GM19324 (cell line): ENCODE measurements around the gene TTLL5.
"Not testable (repeated sequence)": the region's sequence is repeated elsewhere in the genome, so short reads cannot be mapped to it uniquely, and the experiment has no call there.

Experiments
- ATAC-seq: cut with Tn5 transposase; IDR thresholded peaks from one replicate; pipeline ENCODE4 v1.9.1; 2021; ENCODE audit warnings: mild to moderate bottlenecking, moderate library complexity; ENCODE audit not compliant: unreplicated experiment, low FRiP score

TTLL5 gene

DNA sequence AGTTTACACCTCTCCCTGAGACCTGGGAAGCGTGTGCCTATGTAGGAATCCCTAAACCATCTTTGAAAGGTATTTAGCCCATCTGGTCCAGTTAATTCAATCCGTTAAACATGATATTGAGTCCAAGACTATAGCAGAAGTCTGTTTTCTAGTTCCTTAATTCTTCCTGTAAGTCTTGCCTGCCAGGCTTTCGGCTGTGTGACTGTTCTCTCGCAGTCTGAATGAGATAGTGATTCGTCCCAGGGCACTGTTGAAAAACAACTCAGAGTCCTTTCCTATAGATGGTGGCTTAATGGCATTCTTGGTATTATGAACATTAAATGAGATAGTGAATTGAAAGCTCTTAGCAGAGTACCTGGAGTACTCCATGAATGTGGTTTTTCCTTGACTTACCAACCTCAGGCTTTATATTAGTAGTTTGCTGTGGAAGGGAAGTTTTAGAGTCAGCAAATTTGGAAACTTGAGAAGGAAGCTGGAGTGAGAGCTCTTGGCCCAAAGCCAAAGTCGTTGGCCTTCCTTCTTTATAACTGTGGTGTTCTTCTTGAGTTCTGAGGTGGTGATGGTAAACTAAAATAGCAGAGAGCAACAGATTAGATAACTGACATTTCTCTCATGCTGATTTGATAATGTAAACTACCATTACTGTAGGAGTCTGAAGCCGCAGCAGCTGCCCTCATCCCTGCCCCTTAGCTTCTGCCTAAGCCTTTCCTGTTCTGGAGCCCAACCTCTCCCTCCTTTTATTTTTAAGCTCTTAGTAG, 244.3 kb downstream of the TTLL5 start:
- no peak for ATAC-seq

DNA sequence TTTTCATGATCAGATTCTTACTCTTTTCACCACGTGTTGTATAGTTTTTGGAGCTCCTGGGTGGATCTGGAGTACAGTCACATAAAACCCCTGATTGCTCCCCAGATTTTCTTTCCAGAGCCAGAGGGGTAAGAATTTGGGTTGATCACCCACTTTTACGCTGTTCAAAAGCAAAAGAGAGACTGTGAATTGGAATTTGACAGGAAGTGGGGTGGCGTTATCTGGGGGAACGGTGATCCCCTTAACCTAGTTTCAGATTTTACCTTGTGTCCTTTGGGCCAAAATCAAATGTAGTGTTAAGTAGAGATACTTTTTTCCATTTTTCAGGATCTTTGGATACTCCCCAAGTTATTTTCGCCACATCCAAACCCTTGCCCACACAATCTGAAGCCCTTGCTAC, 245.2 kb downstream of the TTLL5 start:
- ATAC-seq, result no peak

DNA sequence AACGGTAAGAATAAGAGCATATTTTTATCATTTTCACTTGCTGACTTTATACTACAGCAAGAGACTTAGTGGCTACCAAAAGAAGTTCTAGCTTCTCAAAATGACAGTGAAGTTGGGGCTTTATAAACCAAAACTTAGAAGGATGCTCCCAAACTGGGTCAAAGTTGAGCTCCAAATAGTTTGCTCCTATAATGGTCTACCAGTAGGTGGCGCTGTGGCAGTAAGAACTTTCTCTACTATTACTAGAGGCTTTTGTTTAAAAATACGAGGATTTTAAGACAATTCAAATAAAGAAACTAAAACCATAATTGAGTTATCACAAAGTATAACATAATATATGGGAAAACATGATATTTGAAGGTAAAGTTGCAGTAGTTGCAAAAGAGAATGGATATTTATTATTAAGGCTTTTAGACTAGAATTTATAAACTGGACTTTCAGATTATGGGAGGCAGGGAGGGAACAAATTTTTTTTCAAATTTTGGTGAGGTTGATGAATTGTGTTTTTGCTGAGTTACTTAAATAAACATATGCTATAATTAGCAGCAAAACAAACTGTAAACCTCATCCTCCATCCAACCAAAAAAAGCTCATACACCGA, 245.7 kb downstream of the TTLL5 start:
- no peak for ATAC-seq

DNA sequence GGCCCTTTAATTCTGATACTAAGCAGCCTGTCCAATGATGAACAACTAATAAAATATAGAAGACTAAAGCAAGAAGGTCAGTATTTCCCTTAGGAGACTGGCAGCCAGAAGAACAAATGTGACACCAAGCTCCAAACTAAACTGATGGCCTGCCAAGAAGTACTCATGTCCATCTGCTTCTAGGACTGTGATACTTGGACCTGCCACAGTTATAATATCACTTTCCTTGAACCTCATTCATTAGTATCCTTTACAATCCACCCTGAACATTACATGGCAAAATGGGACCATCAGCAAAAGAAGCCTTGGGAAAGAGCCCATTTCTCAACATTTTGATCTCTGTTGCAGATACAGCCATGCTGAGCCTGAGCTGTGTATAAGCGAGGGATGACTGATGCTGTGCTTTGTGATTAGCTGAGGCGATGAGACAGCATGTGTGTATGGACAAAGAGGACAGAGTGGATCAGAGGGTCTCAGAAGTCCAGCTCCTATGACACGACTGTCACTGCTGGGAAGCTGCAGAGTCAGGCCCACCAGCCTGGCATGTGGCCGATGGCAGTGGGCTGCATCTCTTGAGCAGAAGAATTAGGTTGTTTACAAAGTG, 246.8 kb downstream of the TTLL5 start:
- no peak for ATAC-seq

DNA sequence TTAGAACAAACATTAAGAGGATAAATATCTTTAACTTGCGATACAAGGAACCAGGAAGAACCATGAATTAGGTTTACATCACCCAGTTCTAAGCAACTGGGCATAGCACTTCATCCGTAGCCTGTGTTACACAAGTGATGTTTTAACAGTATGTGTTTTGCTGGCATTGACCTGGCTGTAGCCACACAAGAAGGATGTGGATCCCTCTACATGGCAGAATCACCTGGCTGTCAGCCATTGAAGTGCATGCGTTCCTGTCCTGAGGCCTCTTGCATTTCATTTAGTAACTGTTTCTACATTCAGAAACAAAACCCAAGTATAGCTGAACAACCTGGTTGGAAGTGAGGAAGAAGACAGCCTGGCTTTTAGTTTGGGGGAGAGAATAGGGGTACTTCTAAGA, 248.6 kb downstream of the TTLL5 start:
- ATAC-seq, result no peak

DNA sequence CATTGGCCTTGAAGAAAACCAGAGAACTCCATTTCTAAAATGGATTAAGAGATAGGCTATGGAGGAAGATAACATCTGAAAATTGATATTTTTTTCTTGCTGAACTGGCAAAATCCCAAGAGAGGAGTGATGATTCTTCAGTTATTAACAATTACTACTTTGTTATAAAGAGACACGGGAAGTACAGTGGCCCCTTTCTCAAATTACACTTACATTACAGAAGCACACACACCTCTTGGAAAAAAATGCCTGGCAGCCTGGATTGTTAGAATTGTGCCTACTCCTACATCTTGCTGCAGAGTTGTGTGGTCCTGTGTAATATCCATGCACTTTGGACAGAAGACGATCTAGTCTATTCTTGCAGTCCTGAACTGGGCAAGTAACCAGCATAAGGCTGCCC, 249.0 kb downstream of the TTLL5 start:
- ATAC-seq, result no peak

DNA sequence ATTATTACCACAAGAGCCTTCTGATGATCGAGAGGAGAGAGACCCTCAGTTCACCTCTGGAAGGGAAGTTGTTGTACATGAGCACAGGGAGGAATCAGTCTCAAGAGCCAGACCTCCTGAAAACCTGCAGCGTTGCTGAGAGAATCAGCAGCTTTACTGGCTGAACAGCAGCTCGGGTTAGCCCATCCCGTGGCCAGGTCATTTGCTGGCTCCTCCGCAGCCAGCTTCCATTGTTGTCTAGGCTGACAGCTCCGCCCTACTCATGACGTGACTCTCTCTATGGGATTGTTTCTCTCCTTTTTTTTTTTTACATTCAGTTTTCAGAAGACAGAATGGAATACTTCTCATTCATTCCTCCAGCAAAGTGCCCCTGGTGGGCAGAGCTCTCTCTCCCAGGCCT, 250.8 kb downstream of the TTLL5 start:
- ATAC-seq, result no peak

DNA sequence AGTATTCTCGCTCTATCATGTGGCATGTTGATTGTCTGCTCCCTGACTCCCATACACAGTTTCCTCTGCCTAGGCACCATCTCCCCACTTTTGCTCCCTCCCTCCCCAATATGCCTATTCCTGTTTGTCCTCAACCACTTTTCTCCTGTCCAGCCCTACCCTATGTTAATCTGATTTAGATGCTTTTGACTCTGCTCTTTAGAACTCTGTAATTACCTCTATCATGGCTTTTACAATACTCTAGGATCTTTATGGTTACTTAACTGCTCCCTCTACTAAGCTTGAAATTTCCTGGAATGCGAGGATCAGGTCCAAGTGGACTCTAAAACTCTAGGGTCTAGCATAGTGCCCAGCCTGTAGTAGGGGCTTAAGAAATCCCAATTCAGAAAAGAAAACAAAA, 252.1 kb downstream of the TTLL5 start:
- no peak for ATAC-seq

DNA sequence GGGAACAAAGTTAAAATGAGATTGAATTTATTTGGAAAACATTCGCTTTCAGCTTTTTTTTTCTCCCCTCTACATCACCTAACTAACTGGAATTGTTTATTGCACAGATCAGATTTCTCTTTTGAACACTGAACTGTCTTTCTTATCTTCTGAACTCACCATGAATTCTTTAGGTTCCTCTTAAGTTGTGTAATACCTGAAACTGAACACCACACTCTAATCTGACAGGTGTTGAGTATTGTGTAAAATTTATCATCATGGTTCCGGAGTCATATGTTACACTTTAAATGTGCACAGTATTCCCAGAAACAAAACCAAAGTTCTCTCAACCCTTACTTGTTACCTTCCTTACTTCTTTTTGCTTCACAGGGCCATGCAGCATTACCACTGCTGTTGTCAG, 254.0 kb downstream of the TTLL5 start:
- no peak for ATAC-seq

DNA sequence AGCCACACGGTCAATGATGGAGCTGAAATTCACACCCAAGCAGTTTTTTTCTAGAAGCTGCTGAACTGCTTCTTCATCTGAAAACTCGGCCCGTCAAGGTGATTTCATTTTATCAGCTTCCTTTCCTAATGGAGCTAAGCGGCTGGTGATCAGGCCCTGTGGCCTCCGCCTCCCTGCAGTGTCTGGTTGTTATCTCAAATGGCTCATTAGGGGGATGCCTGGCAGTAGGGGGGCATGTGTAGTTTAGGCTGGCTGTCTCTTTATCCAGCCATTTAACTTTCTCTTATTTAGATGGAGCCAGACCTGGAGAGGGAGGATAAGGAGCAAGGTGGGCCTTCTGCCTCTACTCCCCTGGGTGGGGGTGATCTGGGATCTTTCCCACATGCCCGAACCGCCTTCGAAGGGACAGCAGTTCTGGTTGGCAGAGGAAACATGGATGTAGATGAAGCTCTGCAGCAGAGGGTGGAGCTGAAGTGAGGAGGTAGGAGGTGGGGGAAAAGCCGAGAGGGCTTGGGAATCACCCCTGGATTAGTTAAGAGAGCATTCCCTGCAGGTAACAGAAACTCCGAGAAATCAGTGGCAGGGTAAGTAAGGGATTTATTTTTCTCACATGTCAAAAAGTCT, 256.4 kb downstream of the TTLL5 start:
- ATAC-seq, result no peak

DNA sequence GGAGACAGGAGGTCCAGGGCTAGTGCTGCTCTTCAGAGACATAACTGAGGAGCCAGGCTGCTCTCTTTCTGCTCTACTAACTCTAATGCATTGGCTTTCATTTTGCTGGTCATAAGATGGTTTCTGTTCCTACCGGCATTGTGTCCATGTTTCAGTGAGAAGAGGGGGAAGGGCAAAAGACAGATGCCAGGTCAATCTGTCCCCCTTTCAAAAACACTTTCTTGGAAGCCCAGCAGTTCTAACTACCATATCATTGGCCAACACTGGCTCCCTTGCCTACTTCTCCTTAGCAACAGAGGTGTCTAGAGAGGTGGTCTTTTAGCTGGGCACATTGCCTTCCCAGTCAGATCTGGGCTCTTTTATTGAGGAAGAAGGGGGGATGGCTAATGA, 256.9 kb downstream of the TTLL5 start:
- ATAC-seq, result no peak

DNA sequence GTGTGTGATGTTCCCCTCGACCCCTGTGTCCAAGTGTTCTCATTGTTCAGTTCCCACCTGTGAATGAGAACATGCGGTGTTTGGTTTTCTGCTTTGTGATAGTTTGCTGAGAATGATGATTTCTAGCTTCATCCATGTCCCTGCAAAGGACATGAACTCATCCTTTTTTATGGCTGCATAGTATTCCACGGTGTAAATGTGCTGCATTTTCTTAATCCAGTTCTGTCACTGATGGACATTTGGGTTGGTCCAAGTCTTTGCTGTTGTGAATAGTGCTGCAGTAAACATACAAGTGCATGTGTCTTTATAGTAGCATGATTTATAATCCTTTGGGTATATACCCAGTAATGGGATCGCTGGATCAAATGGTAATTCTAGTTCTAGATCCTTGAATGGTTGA, 259.4 kb downstream of the TTLL5 start:
- ATAC-seq, result not testable (repeated sequence)

DNA sequence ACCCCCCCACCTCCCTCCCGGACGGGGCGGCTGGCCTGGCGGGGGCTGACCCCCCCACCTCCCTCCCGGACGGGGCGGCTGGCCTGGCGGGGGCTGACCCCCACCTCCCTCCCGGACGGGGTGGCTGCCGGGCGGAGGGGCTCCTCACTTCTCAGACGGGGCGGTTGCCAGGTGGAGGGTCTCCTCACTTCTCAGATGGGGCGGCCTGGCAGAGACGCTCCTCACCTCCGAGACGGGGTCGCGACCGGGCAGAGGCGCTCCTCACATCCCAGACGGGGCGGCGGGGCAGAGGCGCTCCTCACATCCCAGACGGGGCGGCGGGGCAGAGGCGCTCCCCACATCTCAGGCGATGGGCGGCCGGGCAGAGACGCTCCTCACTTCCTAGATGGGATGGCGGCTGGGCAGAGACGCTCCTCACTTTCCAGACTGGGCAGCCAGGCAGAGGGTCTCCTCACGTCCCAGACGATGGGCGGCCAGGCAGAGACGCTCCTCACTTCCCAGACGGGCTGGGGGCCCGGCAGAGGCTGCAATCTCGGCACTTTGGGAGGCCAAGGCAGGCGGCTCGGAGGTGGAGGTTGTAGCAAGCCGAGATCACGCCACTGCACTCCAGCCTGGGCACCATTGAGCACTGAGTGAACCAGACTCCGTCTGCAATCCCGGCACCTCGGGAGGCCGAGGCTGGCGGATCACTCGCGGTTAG, 264.2 kb downstream of the TTLL5 start:
- not testable (repeated sequence) for ATAC-seq

DNA sequence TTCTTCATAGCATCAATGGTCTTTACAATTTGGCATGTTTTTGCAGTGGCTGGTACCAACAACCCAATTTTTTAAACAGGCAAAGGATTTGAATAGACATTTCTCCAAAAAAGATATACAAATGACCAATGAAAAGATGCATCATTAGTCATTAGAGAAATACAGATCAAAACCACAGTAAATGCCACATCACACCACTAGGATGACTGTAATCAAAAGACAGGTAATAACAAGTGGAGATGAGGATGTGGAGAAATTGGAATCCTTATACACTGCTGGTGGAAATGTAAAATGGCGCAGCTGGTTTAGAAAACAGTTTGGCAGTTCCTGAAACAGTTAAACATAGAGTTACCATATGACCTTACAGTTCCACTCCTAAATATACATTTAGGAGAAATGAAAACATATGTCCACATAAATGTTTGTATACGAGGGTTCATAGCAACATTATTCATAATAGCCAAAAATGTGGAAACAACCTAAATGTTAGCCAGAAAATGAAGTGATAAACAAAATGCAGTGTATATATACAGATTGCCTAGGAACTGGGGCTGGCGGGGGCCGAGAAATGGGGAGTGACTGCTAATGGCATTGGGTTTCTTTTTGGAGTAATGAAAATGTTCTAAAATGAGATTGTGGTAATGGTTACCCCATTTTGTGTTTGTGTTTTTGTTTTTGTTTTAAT, 265.5 kb downstream of the TTLL5 start:
- no peak for ATAC-seq

DNA sequence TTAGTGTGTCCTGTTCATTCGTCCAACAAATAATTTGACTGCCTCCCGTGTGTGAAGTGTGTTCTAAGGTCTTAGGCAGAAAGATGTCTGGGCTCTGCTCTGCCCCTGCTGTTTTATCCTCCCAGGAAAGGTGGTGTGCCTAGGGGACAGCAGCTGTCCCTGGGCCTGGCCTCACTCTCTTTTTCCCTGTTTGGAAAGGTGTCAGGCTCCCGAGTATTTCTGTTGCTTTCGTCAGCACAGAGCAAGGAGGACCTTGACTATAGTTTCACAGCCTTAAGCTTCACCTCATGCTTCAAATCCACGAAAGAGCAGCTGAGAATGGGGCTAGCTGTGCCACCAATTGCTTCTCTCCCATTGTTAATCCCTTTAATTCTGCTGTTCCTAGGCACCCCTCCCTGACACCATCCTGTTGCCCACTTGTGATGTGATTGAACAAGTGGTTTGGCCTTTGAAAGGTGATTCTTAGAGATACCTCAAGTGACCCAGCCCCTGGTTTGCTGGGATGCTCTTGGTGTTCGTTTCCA, 266.6 kb downstream of the TTLL5 start:
- no peak for ATAC-seq

DNA sequence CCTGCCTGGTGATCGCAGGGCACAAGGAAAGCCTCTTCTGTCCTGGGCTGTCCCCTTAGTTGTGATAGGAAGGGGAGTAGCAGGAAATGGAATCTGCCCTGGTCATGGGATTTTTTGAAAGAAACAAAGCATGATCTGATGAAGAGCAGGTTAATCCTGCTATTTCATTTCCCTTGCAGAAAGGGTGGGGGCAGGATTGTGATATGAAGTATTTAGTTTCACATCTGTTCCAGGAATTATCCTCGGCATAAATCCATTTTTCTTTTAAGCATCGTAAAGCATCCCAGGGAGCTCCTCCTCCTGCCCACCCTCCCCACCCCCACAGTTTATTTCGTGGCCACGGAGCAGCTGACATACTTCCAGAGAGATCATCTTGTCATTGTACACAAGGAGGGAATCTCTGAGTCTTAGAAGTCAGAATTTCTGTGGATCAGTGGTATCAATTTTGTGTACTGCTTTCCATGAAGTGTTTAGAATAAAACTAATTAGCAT, 267.7 kb downstream of the TTLL5 start:
- ATAC-seq, result no peak

DNA sequence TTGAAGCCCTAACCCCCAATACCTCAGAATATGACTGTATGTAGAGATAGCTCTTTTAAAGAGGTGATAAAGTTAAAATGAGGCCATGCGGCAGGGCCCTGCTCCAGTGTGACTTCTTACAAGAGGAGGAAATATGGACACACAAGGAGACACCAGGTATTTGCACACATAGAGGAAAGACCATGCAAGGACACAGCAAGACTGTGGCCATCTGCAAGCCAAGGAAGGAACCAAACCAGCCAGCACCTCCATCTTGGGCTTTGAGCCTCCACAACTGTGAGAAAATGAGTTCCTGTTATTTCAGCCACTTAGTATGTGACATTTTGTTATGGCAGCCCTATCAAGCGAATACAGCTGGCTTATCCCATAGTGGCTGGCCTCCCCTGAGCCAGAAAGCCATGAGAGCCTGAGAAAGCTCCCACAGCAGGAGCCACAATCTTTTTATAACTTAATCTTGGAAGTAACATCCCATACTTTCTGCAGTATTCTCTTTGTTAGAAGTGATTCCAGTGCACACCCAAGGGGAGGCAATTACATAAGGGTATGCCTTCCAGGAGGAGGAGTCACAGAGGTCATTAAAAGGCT, 272.8 kb downstream of the TTLL5 start:
- no peak for ATAC-seq

DNA sequence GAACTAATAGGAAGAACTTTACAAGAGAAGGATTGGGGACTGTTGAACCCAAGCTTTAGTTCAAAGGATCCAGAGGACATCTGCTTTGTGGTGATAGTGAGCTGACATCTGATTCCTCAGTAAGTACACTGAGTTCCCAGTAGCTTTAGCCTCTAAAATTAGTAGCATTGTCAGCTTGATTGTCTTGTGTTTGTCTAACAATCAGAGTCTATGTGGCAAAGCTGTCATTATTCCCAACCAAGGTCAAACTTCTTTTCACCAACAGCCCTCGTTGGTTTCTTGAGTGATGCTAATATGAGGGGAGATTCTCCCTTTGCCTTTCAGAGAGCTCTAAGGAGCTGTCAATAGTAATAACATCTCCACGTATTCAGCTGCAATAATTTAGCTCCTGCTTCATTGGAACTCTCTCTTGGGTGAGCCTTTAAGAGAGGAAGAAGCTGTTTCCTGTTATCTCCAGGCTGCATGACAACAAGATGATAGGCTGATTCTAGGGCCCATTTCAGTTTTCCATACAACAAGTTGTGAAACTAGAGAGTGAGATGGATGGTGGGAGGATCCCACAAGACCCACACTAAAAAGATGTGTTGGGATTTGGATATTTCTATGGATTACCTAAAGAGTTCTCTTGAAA, 274.1 kb downstream of the TTLL5 start:
- ATAC-seq, result no peak

DNA sequence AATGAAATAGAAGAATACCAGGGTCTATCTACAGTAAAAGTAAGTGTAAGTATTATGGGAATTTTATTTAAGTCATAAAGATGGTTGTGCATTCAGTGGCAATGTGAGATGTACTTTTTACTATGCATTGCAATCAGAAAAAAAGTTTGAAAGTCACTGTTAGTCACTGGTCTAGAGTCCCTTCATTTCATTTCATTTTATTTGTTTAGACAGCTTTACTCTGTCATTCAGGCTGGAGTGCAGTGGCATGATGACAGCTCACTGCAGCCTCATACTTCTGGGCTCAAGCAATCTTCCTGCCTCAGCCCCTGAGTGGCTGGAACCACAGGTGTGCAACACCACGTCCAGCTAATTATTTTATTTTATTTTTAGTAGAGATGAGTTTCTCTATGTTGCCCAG, 278.2 kb downstream of the TTLL5 start:
- ATAC-seq, result no peak
